ENCODE results near the gene ZBTB25.

- TF ChIP-seq POLR2A (IDR thresholded peaks at IDR 0.05; ENCODE audit: low read depth, low read length) (no peak), TAF1 (IDR thresholded peaks at IDR 0.05; ENCODE audit: borderline replicate concordance, low read depth, low read length) (no peak)
These were observed 91.4 kb downstream of the ZBTB25 start for GRCh38 chr14:64412237-64412636.
